ENCODE data around the gene MYRFL. TPM values are rescaled to one million over a fixed set of nuclear protein-coding genes. Genes with fewer than 3 reads are reported as not detected.

Gene MYRFL
- total and polyA plus RNA-seq, 2 of the 8 experiments (the other 6 are each of a cell fraction or from before 2014, with no cell fraction given): 1.1 to 2.0 TPM

DNA sequence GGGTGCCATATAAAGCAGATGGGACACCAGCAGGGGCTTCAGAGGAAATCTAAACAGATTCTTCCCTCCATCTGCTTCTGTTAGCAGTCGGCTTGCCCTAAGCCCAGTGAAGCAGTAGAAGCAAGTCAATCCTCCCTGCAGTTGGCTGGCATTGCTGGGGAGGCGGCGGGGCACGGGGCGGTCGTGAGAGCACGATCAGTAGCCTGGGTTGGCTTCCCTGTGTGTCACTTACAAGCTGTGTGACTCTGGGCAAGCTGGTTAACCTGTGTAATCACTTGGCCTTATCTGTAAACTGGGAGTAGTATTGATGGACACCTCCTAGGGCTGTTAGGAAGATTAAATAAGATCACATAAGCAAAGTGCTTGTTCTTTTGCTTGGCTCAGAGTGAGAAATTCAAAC, 19.4 kb downstream of the MYRFL start (continued):
- TF ChIP-seq, protein P1, sequence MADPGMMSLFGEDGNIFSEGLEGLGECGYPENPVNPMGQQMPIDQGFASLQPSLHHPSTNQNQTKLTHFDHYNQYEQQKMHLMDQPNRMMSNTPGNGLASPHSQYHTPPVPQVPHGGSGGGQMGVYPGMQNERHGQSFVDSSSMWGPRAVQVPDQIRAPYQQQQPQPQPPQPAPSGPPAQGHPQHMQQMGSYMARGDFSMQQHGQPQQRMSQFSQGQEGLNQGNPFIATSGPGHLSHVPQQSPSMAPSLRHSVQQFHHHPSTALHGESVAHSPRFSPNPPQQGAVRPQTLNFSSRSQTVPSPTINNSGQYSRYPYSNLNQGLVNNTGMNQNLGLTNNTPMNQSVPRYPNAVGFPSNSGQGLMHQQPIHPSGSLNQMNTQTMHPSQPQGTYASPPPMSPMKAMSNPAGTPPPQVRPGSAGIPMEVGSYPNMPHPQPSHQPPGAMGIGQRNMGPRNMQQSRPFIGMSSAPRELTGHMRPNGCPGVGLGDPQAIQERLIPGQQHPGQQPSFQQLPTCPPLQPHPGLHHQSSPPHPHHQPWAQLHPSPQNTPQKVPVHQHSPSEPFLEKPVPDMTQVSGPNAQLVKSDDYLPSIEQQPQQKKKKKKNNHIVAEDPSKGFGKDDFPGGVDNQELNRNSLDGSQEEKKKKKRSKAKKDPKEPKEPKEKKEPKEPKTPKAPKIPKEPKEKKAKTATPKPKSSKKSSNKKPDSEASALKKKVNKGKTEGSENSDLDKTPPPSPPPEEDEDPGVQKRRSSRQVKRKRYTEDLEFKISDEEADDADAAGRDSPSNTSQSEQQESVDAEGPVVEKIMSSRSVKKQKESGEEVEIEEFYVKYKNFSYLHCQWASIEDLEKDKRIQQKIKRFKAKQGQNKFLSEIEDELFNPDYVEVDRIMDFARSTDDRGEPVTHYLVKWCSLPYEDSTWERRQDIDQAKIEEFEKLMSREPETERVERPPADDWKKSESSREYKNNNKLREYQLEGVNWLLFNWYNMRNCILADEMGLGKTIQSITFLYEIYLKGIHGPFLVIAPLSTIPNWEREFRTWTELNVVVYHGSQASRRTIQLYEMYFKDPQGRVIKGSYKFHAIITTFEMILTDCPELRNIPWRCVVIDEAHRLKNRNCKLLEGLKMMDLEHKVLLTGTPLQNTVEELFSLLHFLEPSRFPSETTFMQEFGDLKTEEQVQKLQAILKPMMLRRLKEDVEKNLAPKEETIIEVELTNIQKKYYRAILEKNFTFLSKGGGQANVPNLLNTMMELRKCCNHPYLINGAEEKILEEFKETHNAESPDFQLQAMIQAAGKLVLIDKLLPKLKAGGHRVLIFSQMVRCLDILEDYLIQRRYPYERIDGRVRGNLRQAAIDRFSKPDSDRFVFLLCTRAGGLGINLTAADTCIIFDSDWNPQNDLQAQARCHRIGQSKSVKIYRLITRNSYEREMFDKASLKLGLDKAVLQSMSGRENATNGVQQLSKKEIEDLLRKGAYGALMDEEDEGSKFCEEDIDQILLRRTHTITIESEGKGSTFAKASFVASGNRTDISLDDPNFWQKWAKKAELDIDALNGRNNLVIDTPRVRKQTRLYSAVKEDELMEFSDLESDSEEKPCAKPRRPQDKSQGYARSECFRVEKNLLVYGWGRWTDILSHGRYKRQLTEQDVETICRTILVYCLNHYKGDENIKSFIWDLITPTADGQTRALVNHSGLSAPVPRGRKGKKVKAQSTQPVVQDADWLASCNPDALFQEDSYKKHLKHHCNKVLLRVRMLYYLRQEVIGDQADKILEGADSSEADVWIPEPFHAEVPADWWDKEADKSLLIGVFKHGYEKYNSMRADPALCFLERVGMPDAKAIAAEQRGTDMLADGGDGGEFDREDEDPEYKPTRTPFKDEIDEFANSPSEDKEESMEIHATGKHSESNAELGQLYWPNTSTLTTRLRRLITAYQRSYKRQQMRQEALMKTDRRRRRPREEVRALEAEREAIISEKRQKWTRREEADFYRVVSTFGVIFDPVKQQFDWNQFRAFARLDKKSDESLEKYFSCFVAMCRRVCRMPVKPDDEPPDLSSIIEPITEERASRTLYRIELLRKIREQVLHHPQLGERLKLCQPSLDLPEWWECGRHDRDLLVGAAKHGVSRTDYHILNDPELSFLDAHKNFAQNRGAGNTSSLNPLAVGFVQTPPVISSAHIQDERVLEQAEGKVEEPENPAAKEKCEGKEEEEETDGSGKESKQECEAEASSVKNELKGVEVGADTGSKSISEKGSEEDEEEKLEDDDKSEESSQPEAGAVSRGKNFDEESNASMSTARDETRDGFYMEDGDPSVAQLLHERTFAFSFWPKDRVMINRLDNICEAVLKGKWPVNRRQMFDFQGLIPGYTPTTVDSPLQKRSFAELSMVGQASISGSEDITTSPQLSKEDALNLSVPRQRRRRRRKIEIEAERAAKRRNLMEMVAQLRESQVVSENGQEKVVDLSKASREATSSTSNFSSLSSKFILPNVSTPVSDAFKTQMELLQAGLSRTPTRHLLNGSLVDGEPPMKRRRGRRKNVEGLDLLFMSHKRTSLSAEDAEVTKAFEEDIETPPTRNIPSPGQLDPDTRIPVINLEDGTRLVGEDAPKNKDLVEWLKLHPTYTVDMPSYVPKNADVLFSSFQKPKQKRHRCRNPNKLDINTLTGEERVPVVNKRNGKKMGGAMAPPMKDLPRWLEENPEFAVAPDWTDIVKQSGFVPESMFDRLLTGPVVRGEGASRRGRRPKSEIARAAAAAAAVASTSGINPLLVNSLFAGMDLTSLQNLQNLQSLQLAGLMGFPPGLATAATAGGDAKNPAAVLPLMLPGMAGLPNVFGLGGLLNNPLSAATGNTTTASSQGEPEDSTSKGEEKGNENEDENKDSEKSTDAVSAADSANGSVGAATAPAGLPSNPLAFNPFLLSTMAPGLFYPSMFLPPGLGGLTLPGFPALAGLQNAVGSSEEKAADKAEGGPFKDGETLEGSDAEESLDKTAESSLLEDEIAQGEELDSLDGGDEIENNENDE (IDR thresholded peaks at IDR 0.05; ENCODE audit: insufficient replicate concordance, low read length): no peak
- TF ChIP-seq SP2 (IDR thresholded peaks at IDR 0.05; ENCODE audit: low read length): no peak
- no peak for TF ChIP-seq GTF2F1 (IDR thresholded peaks at IDR 0.05; ENCODE audit: borderline replicate concordance, low read depth, low read length)
- no peak for TF ChIP-seq FOSL1 (IDR thresholded peaks at IDR 0.05; ENCODE audit: insufficient read depth, low read depth, low read length)
- TF ChIP-seq CHD2 (IDR thresholded peaks at IDR 0.05; ENCODE audit: low read length): no peak
- TF ChIP-seq RBBP5 (IDR thresholded peaks at IDR 0.05; ENCODE audit: borderline replicate concordance, low read depth, low read length): no peak
